IMR-90 (cell line): ENCODE measurements around the gene CSKMT. TPM values are rescaled to one million over a fixed set of nuclear protein-coding genes. Genes with fewer than 3 reads are reported as not detected.

Experiments used
- ATAC-seq: fragments of 200-7000 bp; cut with Tn5 transposase; 2 replicates; pipeline ENCODE4 v1.9.1; 2020; ENCODE audit warnings: low read depth, mild to moderate bottlenecking, moderate library complexity
- BruUV-seq: library from RNA; stranded (reverse); fragments of 400-500 nt; replicated peaks from 2 replicates; lab custom pipeline; 2021; lab: Mats Ljungman, UMichigan
- CTCF ChIA-PET: fragments of 300-600 bp; formaldehyde crosslinking; extraction: SDS; loops from one replicate; lab custom pipeline; 2021; ENCODE audit warnings: antibody characterized with exemption; lab: Yijun Ruan, JAX
- POLR2A ChIA-PET: fragments of 300-600 bp; sonication (Branson Sonifier 250); formaldehyde crosslinking; loops from one replicate; lab custom pipeline; 2022; ENCODE audit warnings: antibody characterized with exemption; ENCODE audit not compliant: unreplicated experiment; lab: Charles Lee
- DNase-seq: peaks from one replicate; pipeline ENCODE4 v3.0.0; 2013
- H2AFZ ChIP-seq: replicated peaks from 2 replicates; pipeline ENCODE3; 2013; ENCODE audit warnings: low read length, mild to moderate bottlenecking; ENCODE audit not compliant: poor library complexity
- H2AK5ac ChIP-seq: 2 replicates; pipeline ENCODE4 v1.6.1; 2013; ENCODE audit warnings: low read depth, low read length, inconsistent platforms
- H2AK9ac ChIP-seq: replicated peaks from 2 replicates; pipeline ENCODE3; 2013; ENCODE audit warnings: mild to moderate bottlenecking, low read depth, low read length, moderate library complexity; ENCODE audit not compliant: poor library complexity
- H2BK120ac ChIP-seq: 2 replicates; pipeline ENCODE4 v1.6.1; 2013; ENCODE audit warnings: low read depth, low read length, inconsistent platforms
- H2BK15ac ChIP-seq: 3 replicates; pipeline ENCODE4 v1.6.1; 2013; ENCODE audit warnings: low read depth, low read length, inconsistent platforms
- H2BK20ac ChIP-seq: 2 replicates; pipeline ENCODE4 v1.6.1; 2013; ENCODE audit warnings: low read depth, mild to moderate bottlenecking, inconsistent platforms, low read length, moderate library complexity
- H2BK5ac ChIP-seq: 2 replicates; pipeline ENCODE4 v1.6.1; 2013; ENCODE audit warnings: mild to moderate bottlenecking, low read depth, low read length, inconsistent platforms; ENCODE audit not compliant: poor library complexity, severe bottlenecking
- H3K14ac ChIP-seq: replicated peaks from 2 replicates; pipeline ENCODE4 v1.6.1; 2013; ENCODE audit warnings: low read depth, low read length, inconsistent platforms
- H3K18ac ChIP-seq: 2 replicates; pipeline ENCODE4 v1.6.1; 2013; ENCODE audit warnings: low read depth, low read length, control low read depth
- H3K23ac ChIP-seq: 2 replicates; pipeline ENCODE4 v1.6.1; 2013; ENCODE audit warnings: low read depth, low read length, inconsistent platforms
- H3K27ac ChIP-seq: 2 replicates; pipeline ENCODE4 v1.5.1; 2013; ENCODE audit warnings: mild to moderate bottlenecking, control low read depth, low read length; ENCODE audit not compliant: insufficient read depth
- H3K27me3 ChIP-seq: 2 replicates; pipeline ENCODE4 v1.6.1; 2013; ENCODE audit warnings: low read length; ENCODE audit not compliant: control insufficient read depth, insufficient read depth
- H3K36me3 ChIP-seq: 2 replicates; pipeline ENCODE4 v1.6.1; 2013; ENCODE audit warnings: low read length, mixed read lengths; ENCODE audit not compliant: control insufficient read depth, insufficient read depth
- H3K4ac ChIP-seq: 2 replicates; pipeline ENCODE4 v1.6.1; 2013; ENCODE audit warnings: low read depth, low read length, inconsistent platforms
- H3K4me1 ChIP-seq: 2 replicates; pipeline ENCODE4 v1.6.1; 2013; ENCODE audit warnings: low read length, mixed read lengths; ENCODE audit not compliant: control insufficient read depth, insufficient read depth
- H3K4me2 ChIP-seq: 2 replicates; pipeline ENCODE4 v1.6.1; 2013; ENCODE audit warnings: low read depth, mild to moderate bottlenecking, control low read depth, low read length, moderate library complexity
- H3K4me3 ChIP-seq: 2 replicates; pipeline ENCODE4 v1.5.1; 2013; ENCODE audit warnings: low read depth, mild to moderate bottlenecking, control low read depth, low read length, moderate library complexity; ENCODE audit not compliant: insufficient read depth
- H3K56ac ChIP-seq: 2 replicates; pipeline ENCODE4 v1.6.1; 2013; ENCODE audit warnings: low read length, inconsistent platforms; ENCODE audit not compliant: insufficient read depth; ENCODE audit errors: extremely low read depth
- H3K79me1 ChIP-seq, 2 experiments: 2 replicates each; pipeline ENCODE4 v1.6.1; 2013; ENCODE audit warnings: low read length in 2 of 2, inconsistent platforms in 1 of 2, low read depth in 1 of 2
- H3K9ac ChIP-seq: 2 replicates; pipeline ENCODE4 v1.6.1; 2013; ENCODE audit warnings: low read depth, low read length, control low read depth
- H3K9me1 ChIP-seq: 2 replicates; pipeline ENCODE4 v1.6.1; 2013; ENCODE audit warnings: low read length, inconsistent platforms; ENCODE audit not compliant: insufficient read depth
- H3K9me3 ChIP-seq: 2 replicates; pipeline ENCODE4 v1.6.1; 2013; ENCODE audit warnings: low read length; ENCODE audit not compliant: control insufficient read depth, insufficient read depth
- H4K20me1 ChIP-seq: 2 replicates; pipeline ENCODE4 v1.6.1; 2013; ENCODE audit warnings: low read length, inconsistent platforms; ENCODE audit not compliant: insufficient read depth
- H4K5ac ChIP-seq: 2 replicates; pipeline ENCODE4 v1.6.1; 2013; ENCODE audit warnings: mild to moderate bottlenecking, low read depth, low read length, control low read depth
- H4K8ac ChIP-seq, 2 experiments: 2 replicates each; pipeline ENCODE4 v1.6.1; 2013; ENCODE audit warnings: low read depth in 2 of 2, low read length in 2 of 2, control low read depth in 1 of 2, inconsistent platforms in 1 of 2
- H4K91ac ChIP-seq: 2 replicates; pipeline ENCODE4 v1.6.1; 2013; ENCODE audit warnings: low read depth, low read length, inconsistent platforms; ENCODE audit not compliant: insufficient read depth
- BHLHE40 ChIP-seq: fragments of 150-350 bp; IDR thresholded peaks from 2 replicates; pipeline ENCODE4 v1.6.1; 2016; ENCODE audit warnings: mild to moderate bottlenecking, low read depth, low read length
- CEBPB ChIP-seq: IDR thresholded peaks from 2 replicates; pipeline ENCODE4 v1.6.1; 2012; ENCODE audit warnings: low read depth, low read length, improper control_type of control experiment
- CHD1 ChIP-seq: IDR thresholded peaks from 2 replicates; pipeline ENCODE4 v1.6.1; 2012; ENCODE audit warnings: low read depth, low read length, improper control_type of control experiment
- CTCF ChIP-seq: conservative IDR thresholded peaks from 2 replicates; pipeline ENCODE4 v1.5.1; 2012; ENCODE audit warnings: mild to moderate bottlenecking, low read depth, low read length, improper control_type of control experiment
- FOS ChIP-seq: fragments of 150-350 bp; IDR thresholded peaks from 2 replicates; pipeline ENCODE4 v1.6.1; 2016; ENCODE audit warnings: low read depth, low read length
- MAFK ChIP-seq: IDR thresholded peaks from 2 replicates; pipeline ENCODE4 v1.6.1; 2012; ENCODE audit warnings: low read depth, low read length, improper control_type of control experiment
- MAZ ChIP-seq: IDR thresholded peaks from 2 replicates; pipeline ENCODE4 v1.6.1; 2012; ENCODE audit warnings: low read depth, mild to moderate bottlenecking, low read length, improper control_type of control experiment, moderate library complexity, borderline replicate concordance
- MXI1 ChIP-seq: IDR thresholded peaks from 2 replicates; pipeline ENCODE4 v1.6.1; 2012; ENCODE audit warnings: low read depth, mild to moderate bottlenecking, low read length, moderate library complexity, borderline replicate concordance
- NFE2L2 ChIP-seq: fragments of 150-350 bp; IDR thresholded peaks from 2 replicates; pipeline ENCODE4 v1.6.1; 2016; ENCODE audit warnings: low read depth, mild to moderate bottlenecking, low read length
- POLR2A ChIP-seq: IDR thresholded peaks from 2 replicates; pipeline ENCODE4 v1.6.1; 2012; ENCODE audit warnings: mild to moderate bottlenecking, low read depth, low read length
- RAD21 ChIP-seq: IDR thresholded peaks from 2 replicates; pipeline ENCODE4 v1.6.1; 2012; ENCODE audit warnings: low read length, improper control_type of control experiment
- RCOR1 ChIP-seq: IDR thresholded peaks from 2 replicates; pipeline ENCODE4 v1.6.1; 2012; ENCODE audit warnings: mild to moderate bottlenecking, low read length, improper control_type of control experiment; ENCODE audit not compliant: insufficient replicate concordance
- RFX5 ChIP-seq: IDR thresholded peaks from 2 replicates; pipeline ENCODE4 v1.8.0; 2012; ENCODE audit warnings: low read depth, mild to moderate bottlenecking, low read length, moderate library complexity
- SMC3 ChIP-seq: fragments of 150-350 bp; IDR thresholded peaks from 2 replicates; pipeline ENCODE4 v1.6.1; 2016; ENCODE audit warnings: low read depth, mild to moderate bottlenecking, antibody characterized with exemption, low read length, moderate library complexity
- USF2 ChIP-seq: fragments of 150-350 bp; IDR thresholded peaks from 2 replicates; pipeline ENCODE4 v1.6.1; 2017; ENCODE audit warnings: mild to moderate bottlenecking, antibody characterized with exemption, low read length, low read depth
- WGBS, 2 experiments: methylation state at CpG; one replicate each; pipeline versions ENCODE4 v1.1.5 to v1.1.7; 2013; ENCODE audit warnings: missing lambda C conversion rate in 2 of 2; ENCODE audit not compliant: insufficient read length in 1 of 2; ENCODE audit errors: extremely low coverage in 2 of 2; 5-methylcytosine and 5-hydroxymethylcytosine counted together
- dilution Hi-C: fragments of 300-500 bp; cut with HindIII; formaldehyde crosslinking; loops from one replicate; pipeline ENCODE4 v1.14.3; 2018; ENCODE audit warnings: low sequenced_read_pairs; ENCODE audit not compliant: unreplicated experiment
- in situ Hi-C: fragments of 300-500 bp; cut with MboI; formaldehyde crosslinking; loops from 3 replicates; pipeline ENCODE4 v1.14.3; 2019; ENCODE audit warnings: low sequenced_read_pairs, inconsistent platforms, mixed read lengths
- intact Hi-C: fragments of 100-400 bp; cut with micrococcal nuclease; formaldehyde crosslinking; loops from 2 replicates; pipeline ENCODE4 v1.10.0; 2022
- polyA plus RNA-seq, 3 experiments: library from polyadenylated mRNA; depleted of rRNA; stranded (reverse); fragments of >200 nt; gene quantifications; 2 replicates each; pipeline ENCODE4 v1.2.3, GENCODE V29; 2012; ENCODE audit warnings: low replicate concordance in 1 of 3
- total RNA-seq: library from RNA; depleted of rRNA; stranded (reverse); fragments of >200 nt; gene quantifications from 2 replicates; pipeline ENCODE4 v1.2.3, GENCODE V29; 2012

CSKMT gene
- total and polyA plus RNA-seq, 2 of the 4 experiments (the other 2 are of a cell fraction): 5.3 to 7.9 TPM

GRCh38 chr11:62652161-62653006 is 12.7 kb upstream of the CSKMT start:
- in situ Hi-C loops (no loop called here), intact Hi-C loops (no loop called here), dilution Hi-C loops (no loop called here)
- H3K27ac ChIP-seq: peak overlapping the region; percentile 79
- peak overlapping the region; percentile 66 for H3K4me3 ChIP-seq
- H3K9me1 ChIP-seq: no peaks in the 10 kb centered on the region
- H3K14ac ChIP-seq: peak overlapping the region; percentile 94
- H2BK15ac ChIP-seq: no peak overlapping the region
- H2AFZ ChIP-seq: peak overlapping the region; percentile 98
- 0% methylated on average over 7 of the region's 16 CpGs; no CpG with 5 or more reads in 1 of the 2 experiments for WGBS, 2 experiments
- peaks cover 6 to 42% of the 10 kb centered on the region in 2 experiments for H3K79me1 ChIP-seq
- DNase-seq (no peak), ATAC-seq (peak; percentile 2; the same call in 1 of the 2 replicates)
- peak overlapping the region; percentile 89 for H2AK9ac ChIP-seq
- BruUV-seq: no TSS peak
- peaks cover 24% of the 10 kb centered on the region for H3K36me3 ChIP-seq
- H4K91ac ChIP-seq: 0 out of 2 replicates have a peak overlapping the region, but pooled peaks have one; percentile 48
- H2BK120ac ChIP-seq: no peak overlapping the region
- H2BK5ac ChIP-seq: peak overlapping the region; percentile 65
- H3K4me2 ChIP-seq: peak overlapping the region; percentile 100
- no peak overlapping the region for H4K5ac ChIP-seq
- H3K56ac ChIP-seq: peak overlapping the region; percentile 66; the same call in 1 of the 2 replicates
- POLR2A ChIA-PET: interaction anchor here (0.6 to 1.3 kb wide), 6 partner anchors 13 to 1298 kb away, joined by 3 to 9 read pairs (median 4); partner anchors contain the start of genes C11orf98, CSKMT, LBHD1 and UQCC3
- H2AK5ac ChIP-seq: peak overlapping the region; percentile 62; the same call in 1 of the 2 replicates
- H3K9me3 ChIP-seq: no peaks in the 10 kb centered on the region
- peak overlapping the region; percentile 83 for H3K4ac ChIP-seq
- H4K20me1 ChIP-seq: no peaks in the 10 kb centered on the region; the same call in 1 of the 2 replicates
- H4K8ac ChIP-seq: peak overlapping the region; percentile 10 to 87
- H3K23ac ChIP-seq: peak overlapping the region; percentile 75
- peaks cover 2% of the 10 kb centered on the region; the same call in 1 of the 2 replicates for H3K4me1 ChIP-seq
- peak overlapping the region; percentile 83 for H3K9ac ChIP-seq
- no peak overlapping the region for H3K18ac ChIP-seq
- H3K27me3 ChIP-seq: no peaks in the 10 kb centered on the region
- CTCF ChIA-PET: interaction anchor here (1.4 kb wide), 1 partner anchor 13 kb away, joined by 4 read pairs; the partner anchor contains the start of genes C11orf98 and CSKMT
- H2BK20ac ChIP-seq: no peak overlapping the region
- TF ChIP-seq MAFK (no peak), MAZ (no peak), RAD21 (no peak), POLR2A (no peak), USF2 (no peak), CEBPB (no peak), RCOR1 (no peak), MXI1 (no peak), FOS (no peak), SMC3 (no peak), NFE2L2 (no peak), BHLHE40 (no peak), CHD1 (no peak), CTCF (no peak), RFX5 (no peak)
